K562 (cell line): ENCODE results near the gene GRB10. TPM values are rescaled to one million over a fixed set of nuclear protein-coding genes. Genes with fewer than 3 reads are reported as not detected.

Source experiments
- CREB1 ChIP-seq, 2 experiments: sonication (generic) in 1 of 2; formaldehyde crosslinking in 1 of 2; IDR thresholded peaks; 2 replicates each; pipeline versions ENCODE4 v1.6.1 to v1.8.0; 2012 to 2022; ENCODE audit warnings: inconsistent platforms in 1 of 2, mild to moderate bottlenecking in 1 of 2, missing genetic modification reagents in 1 of 2, moderate library complexity in 1 of 2
- EP300 ChIP-seq: IDR thresholded peaks from 2 replicates; pipeline ENCODE4 v1.6.1; 2012; ENCODE audit warnings: low read length, improper control_type of control experiment
- FUS ChIP-seq: fragments of 200-400 bp; formaldehyde crosslinking; optimal IDR thresholded peaks from 2 replicates; pipeline ENCODE3; 2017; ENCODE audit warnings: low read depth, low read length
- MAX ChIP-seq: sonication (generic); formaldehyde crosslinking; IDR thresholded peaks from 2 replicates; pipeline ENCODE4 v1.9.0; 2022; ENCODE audit warnings: mild to moderate bottlenecking, missing genetic modification reagents
- MCM3 ChIP-seq: fragments of 450-650 bp; IDR thresholded peaks from 2 replicates; pipeline ENCODE4 v1.6.1; 2016
- MED1 ChIP-seq: sonication (generic); formaldehyde crosslinking; IDR thresholded peaks from 2 replicates; pipeline ENCODE4 v1.8.1; 2023; ENCODE audit warnings: missing genetic modification reagents, borderline replicate concordance
- NCOR1 ChIP-seq: fragments of 450-650 bp; IDR thresholded peaks from 2 replicates; pipeline ENCODE4 v1.6.1; 2016; ENCODE audit warnings: mild to moderate bottlenecking, moderate library complexity
- PRPF4 ChIP-seq: fragments of 200-400 bp; formaldehyde crosslinking; IDR thresholded peaks from one replicate; pipeline ENCODE4 v1.6.1; 2017; ENCODE audit warnings: low read length, low read depth, mild to moderate bottlenecking; ENCODE audit not compliant: insufficient read depth, poor library complexity, severe bottlenecking
- RFX1 ChIP-seq: fragments of 450-650 bp; IDR thresholded peaks from 2 replicates; pipeline ENCODE4 v1.6.1; 2016; ENCODE audit warnings: mild to moderate bottlenecking, moderate library complexity
- SAFB ChIP-seq: fragments of 200-400 bp; formaldehyde crosslinking; IDR thresholded peaks from 2 replicates; pipeline ENCODE4 v1.6.1; 2017; ENCODE audit warnings: low read depth, low read length, borderline replicate concordance
- STAG1 ChIP-seq: sonication (generic); formaldehyde crosslinking; IDR thresholded peaks from 2 replicates; pipeline ENCODE4 v1.5.0; 2020; ENCODE audit warnings: missing genetic modification reagents, borderline replicate concordance
- TAL1 ChIP-seq: fragments of 450-650 bp; IDR thresholded peaks from 2 replicates; pipeline ENCODE4 v1.6.1; 2016; ENCODE audit warnings: mild to moderate bottlenecking
- ZNF644 ChIP-seq: fragments of 200-800 bp; sonication (Bioruptor generic); IDR thresholded peaks from 2 replicates; pipeline ENCODE4 v1.6.1; 2016; ENCODE audit warnings: low read depth, missing genetic modification characterization, missing compliant biosample characterization
- polyA plus RNA-seq, 8 experiments: library from polyadenylated mRNA; depleted of rRNA in 4 of 8; stranded (reverse) in 5 of 8; unstranded in 3 of 8; fragments of >200 nt; fragmentation: Nextera tagmentation in 2 of 8; fragmentation: Illumina TruSeq in 1 of 8; extraction: Ambion mirVana in 2 of 8; extraction: Trizol in 1 of 8; gene quantifications; 2 replicates each; pipeline versions ENCODE4 v1.2.1 to v1.2.3, GENCODE V29; 2011 to 2014; ENCODE audit warnings: inconsistent platforms in 1 of 8, missing spikeins in 1 of 8
- total RNA-seq, 7 experiments: library from RNA; depleted of rRNA in 6 of 7; stranded (reverse); fragments of >200 nt in 6 of 7; fragmentation: Illumina TruSeq in 2 of 7; extraction: Trizol in 2 of 7; gene quantifications; 2 replicates each; pipeline versions ENCODE4 v1.2.1 to v1.2.3, GENCODE V29; 2011 to 2021; ENCODE audit warnings: low replicate concordance in 1 of 7
- TF ChIP-seq, protein P1 (sequence below): fragments of 250-450 bp; sonication (Bioruptor Pico); IDR thresholded peaks from 2 replicates; pipeline ENCODE4 v1.8.0; 2021; ENCODE audit warnings: moderate library complexity, mild to moderate bottlenecking, inconsistent platforms
- TF ChIP-seq, protein P2 (sequence below): fragments of 250-450 bp; sonication (Bioruptor Pico); IDR thresholded peaks from 2 replicates; pipeline ENCODE4 v1.9.0; 2021; ENCODE audit warnings: mild to moderate bottlenecking
- TF ChIP-seq, protein P3 (sequence below): fragments of 450-650 bp; conservative IDR thresholded peaks from 2 replicates; pipeline ENCODE4 v1.6.1; 2016; ENCODE audit warnings: missing genetic modification characterization, low read depth, mild to moderate bottlenecking, missing compliant biosample characterization, moderate library complexity
- TF ChIP-seq, protein P4 (sequence below): fragments of 450-650 bp; IDR thresholded peaks from 2 replicates; pipeline ENCODE4 v1.6.1; 2016; ENCODE audit warnings: antibody characterized with exemption

The GRB10 gene
- total and polyA plus RNA-seq, 9 of the 15 experiments (the other 6 are each of a cell fraction or from before 2014, with no cell fraction given): 8.9 to 88.5 (median 40.7) TPM

- TF ChIP-seq, protein P1, sequence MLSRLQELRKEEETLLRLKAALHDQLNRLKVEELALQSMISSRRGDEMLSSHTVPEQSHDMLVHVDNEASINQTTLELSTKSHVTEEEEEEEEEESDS (CRISPR knock-in tag): no peak
- TF ChIP-seq FUS: no peak
- TF ChIP-seq, protein P2, sequence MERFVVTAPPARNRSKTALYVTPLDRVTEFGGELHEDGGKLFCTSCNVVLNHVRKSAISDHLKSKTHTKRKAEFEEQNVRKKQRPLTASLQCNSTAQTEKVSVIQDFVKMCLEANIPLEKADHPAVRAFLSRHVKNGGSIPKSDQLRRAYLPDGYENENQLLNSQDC (CRISPR knock-in tag): no peak
- no peak for TF ChIP-seq CREB1 (IDR thresholded peaks at IDR 0.05)
- TF ChIP-seq CREB1 (CRISPR knock-in tag; IDR thresholded peaks at IDR 0.05): no peak
- TF ChIP-seq MED1: no peak
- no peak for TF ChIP-seq PRPF4
- TF ChIP-seq RFX1: no peak
- peak; percentile 64 for TF ChIP-seq TAL1
- no peak for TF ChIP-seq MCM3
- TF ChIP-seq EP300: peak; percentile 78
- TF ChIP-seq, protein P3, sequence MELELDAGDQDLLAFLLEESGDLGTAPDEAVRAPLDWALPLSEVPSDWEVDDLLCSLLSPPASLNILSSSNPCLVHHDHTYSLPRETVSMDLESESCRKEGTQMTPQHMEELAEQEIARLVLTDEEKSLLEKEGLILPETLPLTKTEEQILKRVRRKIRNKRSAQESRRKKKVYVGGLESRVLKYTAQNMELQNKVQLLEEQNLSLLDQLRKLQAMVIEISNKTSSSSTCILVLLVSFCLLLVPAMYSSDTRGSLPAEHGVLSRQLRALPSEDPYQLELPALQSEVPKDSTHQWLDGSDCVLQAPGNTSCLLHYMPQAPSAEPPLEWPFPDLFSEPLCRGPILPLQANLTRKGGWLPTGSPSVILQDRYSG: no peak
- TF ChIP-seq SAFB: no peak
- no peak for TF ChIP-seq ZNF644 (tag)
- no peak for TF ChIP-seq MAX (CRISPR knock-in tag)
- TF ChIP-seq, protein P4, sequence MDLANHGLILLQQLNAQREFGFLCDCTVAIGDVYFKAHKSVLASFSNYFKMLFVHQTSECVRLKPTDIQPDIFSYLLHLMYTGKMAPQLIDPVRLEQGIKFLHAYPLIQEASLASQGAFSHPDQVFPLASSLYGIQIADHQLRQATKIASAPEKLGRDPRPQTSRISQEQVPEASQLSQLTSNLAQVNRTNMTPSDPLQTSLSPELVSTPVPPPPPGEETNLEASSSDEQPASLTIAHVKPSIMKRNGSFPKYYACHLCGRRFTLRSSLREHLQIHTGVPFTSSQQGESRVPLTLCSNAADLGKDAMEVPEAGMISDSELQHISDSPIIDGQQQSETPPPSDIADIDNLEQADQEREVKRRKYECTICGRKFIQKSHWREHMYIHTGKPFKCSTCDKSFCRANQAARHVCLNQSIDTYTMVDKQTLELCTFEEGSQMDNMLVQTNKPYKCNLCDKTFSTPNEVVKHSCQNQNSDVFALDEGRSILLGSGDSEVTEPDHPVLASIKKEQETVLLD: 0 out of 2 replicates have a peak, but pooled peaks have one; percentile 28
- TF ChIP-seq STAG1: no peak
- peak; percentile 51 for TF ChIP-seq NCOR1
These were observed 85.7 kb downstream of the GRB10 start (continued) for GRCh38 chr7:50696810-50697582.
